Activated CD4-positive, alpha-beta T cell treated with anti-CD3 and anti-CD28 coated beads, Interleukin-2, Interleukin-6, amounts not matched to agents 100 ng/mL and 50 ng/mL, durations not matched to agents 16 hours and 8 hours (primary cell): ENCODE measurements around the gene NDUFAB1.
"Not testable (repeated sequence)": the region's sequence is repeated elsewhere in the genome, so short reads cannot be mapped to it uniquely, and the experiment has no call there.

Experiments used
- DNase-seq: peaks from one replicate; pipeline ENCODE4 v3.0.0-alpha.2; 2020

Gene NDUFAB1

GRCh38 chr16:23583271-23583670, 12.8 kb downstream of the NDUFAB1 start:
- not testable (repeated sequence) for DNase-seq

GRCh38 chr16:23581764-23582163, 14.4 kb downstream of the NDUFAB1 start:
- DNase-seq: no peak

- DNase-seq: no peak
Measured at GRCh38 chr16:23580391-23580790, 15.7 kb downstream of the NDUFAB1 start.

GRCh38 chr16:23579371-23579770, 16.7 kb downstream of the NDUFAB1 start:
- DNase-seq: no peak

- no peak for DNase-seq
Measured at GRCh38 chr16:23578101-23578830, 17.9 kb downstream of the NDUFAB1 start.

GRCh38 chr16:23577493-23577892, 18.6 kb downstream of the NDUFAB1 start:
- no peak for DNase-seq

- no peak for DNase-seq
Measured at GRCh38 chr16:23575834-23576233, 20.3 kb downstream of the NDUFAB1 start.

GRCh38 chr16:23573817-23574216, 22.3 kb downstream of the NDUFAB1 start:
- no peak for DNase-seq

GRCh38 chr16:23572394-23572793, 23.7 kb downstream of the NDUFAB1 start:
- no peak for DNase-seq

- DNase-seq: no peak
Measured at GRCh38 chr16:23571895-23572294, 24.2 kb downstream of the NDUFAB1 start.

GRCh38 chr16:23570992-23571632, 25.0 kb downstream of the NDUFAB1 start:
- DNase-seq: no peak

GRCh38 chr16:23567602-23568001, 28.5 kb downstream of the NDUFAB1 start:
- no peak for DNase-seq

- no peak for DNase-seq
Measured at GRCh38 chr16:23566724-23567123, 29.4 kb downstream of the NDUFAB1 start.

GRCh38 chr16:23564575-23565363, 31.3 kb downstream of the NDUFAB1 start:
- DNase-seq: no peak

- DNase-seq: no peak
Measured at GRCh38 chr16:23563186-23563585, 32.9 kb downstream of the NDUFAB1 start.

GRCh38 chr16:23562505-23562904, 33.6 kb downstream of the NDUFAB1 start:
- no peak for DNase-seq

GRCh38 chr16:23561586-23561985, 34.5 kb downstream of the NDUFAB1 start:
- DNase-seq: no peak

- peak; percentile 7 for DNase-seq
Measured at GRCh38 chr16:23557779-23558702, 38.1 kb downstream of the NDUFAB1 start.

GRCh38 chr16:23556881-23557778, 39.0 kb downstream of the NDUFAB1 start, which contains the start of the genes EARS2 and UBFD1:
EARS2 (minus strand) TSS chr16:23557350; CDS start chr16:23557343, 7 bp downstream.
UBFD1 (plus strand) TSS chr16:23557727; CDS start chr16:23557743, 16 bp downstream.
- peak; percentile 99 for DNase-seq

- DNase-seq: no peak
Measured at GRCh38 chr16:23554536-23554935, 41.6 kb downstream of the NDUFAB1 start.

GRCh38 chr16:23552161-23552560, 44.0 kb downstream of the NDUFAB1 start:
- DNase-seq: no peak
